HCT116 (cell line): ENCODE data around the gene EFCAB8. TPM values are rescaled to one million over a fixed set of nuclear protein-coding genes. Genes with fewer than 3 reads are reported as not detected.

Experiments
- ATAC-seq: fragments of 200-7000 bp; cut with Tn5 transposase; 2 replicates; pipeline ENCODE4 v1.9.1; 2020; ENCODE audit warnings: mild to moderate bottlenecking, moderate library complexity
- BruUV-seq: library from RNA; stranded (reverse); fragments of 400-500 nt; replicated peaks from 2 replicates; lab custom pipeline; 2021; lab: Mats Ljungman, UMichigan
- CTCF ChIA-PET: fragments of 300-600 bp; sonication (Branson Sonifier 250); formaldehyde crosslinking; loops from one replicate; lab custom pipeline; 2021; ENCODE audit warnings: antibody characterized with exemption; lab: Charles Lee
- POLR2A ChIA-PET: fragments of 300-600, 350-600 bp; sonication (Branson Sonifier 250); formaldehyde crosslinking; loops from one replicate; lab custom pipeline; 2021; ENCODE audit warnings: antibody characterized with exemption; lab: Charles Lee
- RAD21 ChIA-PET, 2 experiments: fragments of 300-600 bp; sonication (Branson Sonifier 250); formaldehyde crosslinking; loops; one replicate each; lab custom pipeline; 2023; ENCODE audit warnings: low total read pairs in 2 of 2; ENCODE audit not compliant: uncharacterized antibody in 2 of 2, unreplicated experiment in 2 of 2, low non-redundant PET in 1 of 2; lab: Charles Lee
- DNase-seq: peaks from one replicate; pipeline ENCODE4 v3.0.0-alpha.2; 2010; ENCODE audit warnings: low read depth, low spot score
- H2AFZ ChIP-seq: fragments of 200-600 bp; shearing (Covaris generic), sonication (generic); 2 replicates; pipeline ENCODE4 v1.6.1; 2017; ENCODE audit warnings: low read depth, mixed run types, mixed read lengths, antibody characterized with exemption, low read length; ENCODE audit not compliant: poor library complexity, severe bottlenecking
- H3K27ac ChIP-seq: 2 replicates; pipeline ENCODE4 v1.5.1; 2012; ENCODE audit warnings: low read depth, low read length
- H3K27me3 ChIP-seq: fragments of 200-600 bp; sonication (generic); 2 replicates; pipeline ENCODE4 v1.6.1; 2016; ENCODE audit warnings: mixed run types, low read length, mixed read lengths; ENCODE audit not compliant: insufficient read depth
- H3K36me3 ChIP-seq, 2 experiments: fragments of 200-500 bp in 1 of 2; fragments of 200-600 bp in 1 of 2; sonication (Bioruptor generic) in 1 of 2; sonication (generic) in 1 of 2; 2 replicates each; pipeline versions ENCODE4 v1.5.1 to v1.6.1; 2014 to 2016; ENCODE audit warnings: low read length in 2 of 2, inconsistent platforms in 1 of 2, mixed read lengths in 1 of 2, mixed run types in 1 of 2; ENCODE audit not compliant: insufficient read depth in 2 of 2, control insufficient read depth in 1 of 2
- H3K4me1 ChIP-seq, 2 experiments: fragments of 200-600 bp in 1 of 2; sonication (generic) in 1 of 2; 2 replicates each; pipeline versions ENCODE4 v1.5.1 to v1.6.1; 2012 to 2017; ENCODE audit warnings: low read length in 2 of 2, inconsistent platforms in 1 of 2, mild to moderate bottlenecking in 1 of 2, mixed read lengths in 1 of 2, mixed run types in 1 of 2, moderate library complexity in 1 of 2; ENCODE audit not compliant: insufficient read depth in 2 of 2, control insufficient read depth in 1 of 2
- H3K4me2 ChIP-seq: fragments of 200-600 bp; sonication (generic); 2 replicates; pipeline ENCODE4 v1.6.1; 2017; ENCODE audit warnings: mixed run types, low read length, mixed read lengths
- H3K4me3 ChIP-seq, 2 experiments: fragments of 200-600 bp in 1 of 2; sonication (generic) in 1 of 2; replicated peaks in 1 of 2; 2 replicates each; pipeline ENCODE4 v1.5.1; 2011 to 2016; ENCODE audit warnings: low read length in 2 of 2, control low read depth in 1 of 2, low read depth in 1 of 2, mild to moderate bottlenecking in 1 of 2, mixed read lengths in 1 of 2, mixed run types in 1 of 2
- H3K79me2 ChIP-seq: fragments of 200-600 bp; sonication (generic); 2 replicates; pipeline ENCODE4 v1.6.1; 2017; ENCODE audit warnings: mild to moderate bottlenecking, mixed run types, low read length, moderate library complexity, mixed read lengths; ENCODE audit not compliant: insufficient read depth
- H3K9ac ChIP-seq: fragments of 200-600 bp; sonication (generic); 2 replicates; pipeline ENCODE4 v1.6.1; 2016; ENCODE audit warnings: low read length, mixed read lengths
- H3K9me2 ChIP-seq: fragments of 200-600 bp; sonication (generic), shearing (Covaris generic); 2 replicates; pipeline ENCODE4 v1.6.1; 2017; ENCODE audit warnings: mixed run types, mild to moderate bottlenecking, moderate library complexity; ENCODE audit not compliant: insufficient read depth
- H3K9me3 ChIP-seq, 2 experiments: fragments of 200-500 bp in 1 of 2; fragments of 200-600 bp in 1 of 2; sonication (Bioruptor generic) in 1 of 2; sonication (generic) in 1 of 2; 2 replicates each; pipeline ENCODE4 v1.6.1; 2014 to 2017; ENCODE audit warnings: low read length in 2 of 2, mixed read lengths in 2 of 2, inconsistent platforms in 1 of 2, low read depth in 1 of 2, mild to moderate bottlenecking in 1 of 2, mixed run types in 1 of 2, moderate library complexity in 1 of 2; ENCODE audit not compliant: control insufficient read depth in 1 of 2, insufficient read depth in 1 of 2
- H4K20me1 ChIP-seq: fragments of 200-600 bp; sonication (generic), shearing (Covaris generic); 2 replicates; pipeline ENCODE4 v1.6.1; 2017; ENCODE audit warnings: mixed run types, mild to moderate bottlenecking, moderate library complexity; ENCODE audit not compliant: insufficient read depth
- ATF3 ChIP-seq: IDR thresholded peaks from 2 replicates; pipeline ENCODE4 v1.6.1; 2012
- CBX3 ChIP-seq: IDR thresholded peaks from 2 replicates; pipeline ENCODE4 v1.6.1; 2012; ENCODE audit warnings: low read depth
- CEBPB ChIP-seq: IDR thresholded peaks from 2 replicates; pipeline ENCODE4 v1.6.1; 2012; ENCODE audit warnings: low read depth
- CTCF ChIP-seq, 3 experiments: fragments of 200-600 bp in 1 of 3; sonication (generic) in 1 of 3; IDR thresholded peaks in 2 of 3; conservative IDR thresholded peaks in 1 of 3; 2 replicates each; pipeline ENCODE4 v1.5.1; 2012 to 2017; ENCODE audit warnings: low read depth in 2 of 3, low read length in 2 of 3, antibody characterized with exemption in 1 of 3, borderline replicate concordance in 1 of 3, control low read depth in 1 of 3, mild to moderate bottlenecking in 1 of 3, mixed read lengths in 1 of 3, mixed run types in 1 of 3, moderate library complexity in 1 of 3; ENCODE audit not compliant: insufficient read depth in 1 of 3
- EGR1 ChIP-seq: IDR thresholded peaks from 2 replicates; pipeline ENCODE4 v1.6.1; 2012; ENCODE audit warnings: low read depth
- ELF1 ChIP-seq: IDR thresholded peaks from 2 replicates; pipeline ENCODE4 v1.6.1; 2012; ENCODE audit warnings: low read depth, borderline replicate concordance
- FOSL1 ChIP-seq: IDR thresholded peaks from 2 replicates; pipeline ENCODE4 v1.6.1; 2012; ENCODE audit warnings: low read depth
- JUND ChIP-seq: IDR thresholded peaks from 2 replicates; pipeline ENCODE4 v1.6.1; 2012
- MAX ChIP-seq: IDR thresholded peaks from 2 replicates; pipeline ENCODE4 v1.6.1; 2012
- POLR2A ChIP-seq: IDR thresholded peaks from 2 replicates; pipeline ENCODE4 v1.7.0; 2011; ENCODE audit warnings: borderline replicate concordance; ENCODE audit not compliant: insufficient read depth, insufficient read length; ENCODE audit errors: extremely low read depth
- POLR2AphosphoS5 ChIP-seq: IDR thresholded peaks from 2 replicates; pipeline ENCODE4 v1.6.1; 2011; ENCODE audit warnings: mild to moderate bottlenecking, low read depth, low read length, moderate library complexity
- SIN3A ChIP-seq: IDR thresholded peaks from 2 replicates; pipeline ENCODE4 v1.6.1; 2012; ENCODE audit warnings: low read depth
- TCF7L2 ChIP-seq: IDR thresholded peaks from 2 replicates; pipeline ENCODE4 v1.7.0; 2011; ENCODE audit warnings: borderline replicate concordance, inconsistent platforms; ENCODE audit not compliant: insufficient read depth, insufficient read length; ENCODE audit errors: extremely low read depth
- YY1 ChIP-seq: IDR thresholded peaks from 2 replicates; pipeline ENCODE4 v1.6.1; 2011; ENCODE audit warnings: low read length, low read depth, moderate library complexity, mild to moderate bottlenecking; ENCODE audit not compliant: insufficient replicate concordance; ENCODE audit errors: extremely low read depth
- intact Hi-C: fragments of 100-400 bp; cut with micrococcal nuclease; formaldehyde crosslinking; loops from 2 replicates; pipeline ENCODE4 v1.10.0; 2022
- total RNA-seq: library from RNA; stranded (reverse); gene quantifications from one replicate; pipeline ENCODE4 v1.2.1, GENCODE V29; 2021; ENCODE audit not compliant: unreplicated experiment
- TF ChIP-seq, protein P1 (sequence below): IDR thresholded peaks from 2 replicates; pipeline ENCODE4 v1.6.1; 2011; ENCODE audit warnings: mild to moderate bottlenecking, low read length, moderate library complexity; ENCODE audit not compliant: insufficient replicate concordance; ENCODE audit errors: extremely low read depth
- TF ChIP-seq, protein P2 (sequence below): IDR thresholded peaks from 2 replicates; pipeline ENCODE4 v1.6.1; 2012; ENCODE audit warnings: low read depth

EFCAB8 gene
- total RNA-seq, 1 experiment from 2014 or later: 0.42 TPM

DNA sequence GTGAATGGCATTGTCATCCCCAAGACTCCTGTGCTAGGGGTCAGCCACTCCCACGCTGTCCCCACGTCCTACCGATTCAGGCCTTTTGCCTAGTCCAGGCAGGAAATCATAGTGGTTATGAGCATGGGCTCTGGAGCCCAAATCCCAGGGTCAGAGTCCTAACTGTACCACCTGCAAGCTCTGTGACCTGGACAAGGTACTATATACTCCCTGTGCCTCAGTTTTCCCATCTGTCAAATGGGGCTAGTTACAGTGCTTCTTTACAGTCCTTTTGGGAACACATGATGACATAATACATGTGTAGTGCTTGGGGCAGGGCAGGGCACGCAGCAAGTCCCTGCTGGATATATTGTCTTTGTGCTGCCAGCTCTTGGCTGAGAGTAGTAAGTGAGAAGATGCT is 27.2 kb downstream of the EFCAB8 start:
- CTCF ChIA-PET: no interaction called here
- BruUV-seq: no TSS peak
- intact Hi-C loops: no loop called here

More for the DNA sequence above, 27.2 kb downstream of the EFCAB8 start:
- no peak for DNase-seq
- ChIA-PET RAD21 (no interaction called here), POLR2A (no interaction called here)
- no peaks in the 10 kb centered on the region for H3K9me3 ChIP-seq
- ATAC-seq: no peak
- TF ChIP-seq, protein P1, sequence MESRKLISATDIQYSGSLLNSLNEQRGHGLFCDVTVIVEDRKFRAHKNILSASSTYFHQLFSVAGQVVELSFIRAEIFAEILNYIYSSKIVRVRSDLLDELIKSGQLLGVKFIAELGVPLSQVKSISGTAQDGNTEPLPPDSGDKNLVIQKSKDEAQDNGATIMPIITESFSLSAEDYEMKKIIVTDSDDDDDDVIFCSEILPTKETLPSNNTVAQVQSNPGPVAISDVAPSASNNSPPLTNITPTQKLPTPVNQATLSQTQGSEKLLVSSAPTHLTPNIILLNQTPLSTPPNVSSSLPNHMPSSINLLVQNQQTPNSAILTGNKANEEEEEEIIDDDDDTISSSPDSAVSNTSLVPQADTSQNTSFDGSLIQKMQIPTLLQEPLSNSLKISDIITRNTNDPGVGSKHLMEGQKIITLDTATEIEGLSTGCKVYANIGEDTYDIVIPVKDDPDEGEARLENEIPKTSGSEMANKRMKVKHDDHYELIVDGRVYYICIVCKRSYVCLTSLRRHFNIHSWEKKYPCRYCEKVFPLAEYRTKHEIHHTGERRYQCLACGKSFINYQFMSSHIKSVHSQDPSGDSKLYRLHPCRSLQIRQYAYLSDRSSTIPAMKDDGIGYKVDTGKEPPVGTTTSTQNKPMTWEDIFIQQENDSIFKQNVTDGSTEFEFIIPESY: no peak
- TF ChIP-seq CEBPB (no peak), POLR2A (no peak), CBX3 (no peak), MAX (no peak), POLR2AphosphoS5 (no peak), CTCF (IDR thresholded peaks at IDR 0.05 in 2 of 3, conservative IDR thresholded peaks at IDR 0.05 in 1 of 3; ENCODE audit: borderline replicate concordance in 1 of 3, insufficient read depth in 1 of 3, low read depth in 2 of 3, low read length in 2 of 3) (no peak), YY1 (no peak), FOSL1 (no peak), ELF1 (no peak), EGR1 (no peak), ATF3 (no peak), JUND (no peak), SIN3A (no peak), TCF7L2 (no peak)
- TF ChIP-seq, protein P2, sequence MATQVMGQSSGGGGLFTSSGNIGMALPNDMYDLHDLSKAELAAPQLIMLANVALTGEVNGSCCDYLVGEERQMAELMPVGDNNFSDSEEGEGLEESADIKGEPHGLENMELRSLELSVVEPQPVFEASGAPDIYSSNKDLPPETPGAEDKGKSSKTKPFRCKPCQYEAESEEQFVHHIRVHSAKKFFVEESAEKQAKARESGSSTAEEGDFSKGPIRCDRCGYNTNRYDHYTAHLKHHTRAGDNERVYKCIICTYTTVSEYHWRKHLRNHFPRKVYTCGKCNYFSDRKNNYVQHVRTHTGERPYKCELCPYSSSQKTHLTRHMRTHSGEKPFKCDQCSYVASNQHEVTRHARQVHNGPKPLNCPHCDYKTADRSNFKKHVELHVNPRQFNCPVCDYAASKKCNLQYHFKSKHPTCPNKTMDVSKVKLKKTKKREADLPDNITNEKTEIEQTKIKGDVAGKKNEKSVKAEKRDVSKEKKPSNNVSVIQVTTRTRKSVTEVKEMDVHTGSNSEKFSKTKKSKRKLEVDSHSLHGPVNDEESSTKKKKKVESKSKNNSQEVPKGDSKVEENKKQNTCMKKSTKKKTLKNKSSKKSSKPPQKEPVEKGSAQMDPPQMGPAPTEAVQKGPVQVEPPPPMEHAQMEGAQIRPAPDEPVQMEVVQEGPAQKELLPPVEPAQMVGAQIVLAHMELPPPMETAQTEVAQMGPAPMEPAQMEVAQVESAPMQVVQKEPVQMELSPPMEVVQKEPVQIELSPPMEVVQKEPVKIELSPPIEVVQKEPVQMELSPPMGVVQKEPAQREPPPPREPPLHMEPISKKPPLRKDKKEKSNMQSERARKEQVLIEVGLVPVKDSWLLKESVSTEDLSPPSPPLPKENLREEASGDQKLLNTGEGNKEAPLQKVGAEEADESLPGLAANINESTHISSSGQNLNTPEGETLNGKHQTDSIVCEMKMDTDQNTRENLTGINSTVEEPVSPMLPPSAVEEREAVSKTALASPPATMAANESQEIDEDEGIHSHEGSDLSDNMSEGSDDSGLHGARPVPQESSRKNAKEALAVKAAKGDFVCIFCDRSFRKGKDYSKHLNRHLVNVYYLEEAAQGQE: no peak
- H3K4me1 ChIP-seq: no peaks in the 10 kb centered on the region
- no peak overlapping the region for H2AFZ ChIP-seq
- H3K4me3 ChIP-seq: no peak overlapping the region
- no peaks in the 10 kb centered on the region for H3K9me2 ChIP-seq
- H3K27me3 ChIP-seq: no peaks in the 10 kb centered on the region
- H4K20me1 ChIP-seq: no peaks in the 10 kb centered on the region
- H3K27ac ChIP-seq: no peak overlapping the region
- H3K36me3 ChIP-seq: no peaks in the 10 kb centered on the region
- no peaks in the 10 kb centered on the region for H3K79me2 ChIP-seq
- H3K4me2 ChIP-seq: no peak overlapping the region
- H3K9ac ChIP-seq: no peak overlapping the region
